ENCODE measurements around the gene TXK. TPM values are rescaled to one million over a fixed set of nuclear protein-coding genes. Genes with fewer than 3 reads are reported as not detected.

TXK gene
- total RNA-seq, 1 donor from 2014 or later = 1.0 TPM

DNA sequence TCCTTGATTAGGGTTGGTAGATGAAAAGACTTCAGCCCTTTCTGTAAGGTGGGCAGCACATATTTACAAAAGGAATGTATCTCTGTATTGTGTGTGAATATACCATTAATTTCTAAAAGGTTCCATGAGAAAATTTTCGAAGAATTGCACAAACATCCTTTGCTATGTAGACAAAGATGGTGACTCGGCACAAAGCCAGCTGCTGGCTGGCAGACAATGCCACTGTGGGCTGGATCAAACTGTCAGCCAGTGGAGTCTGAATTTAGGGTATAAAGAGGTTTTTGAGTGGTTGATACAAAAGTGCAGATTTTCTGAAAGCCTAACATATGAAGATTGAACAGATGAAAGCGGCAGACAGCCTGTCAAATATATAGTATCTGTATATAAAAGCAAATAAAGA, 5.6 kb upstream of the TXK start:
- ATAC-seq = no peak
- no peak for DNase-seq (ENCODE audit: missing footprints)
- intact Hi-C loops (cut with DNase I) = no loop called here

GRCh38 chr4:48138936-48139335, 4.9 kb upstream of the TXK start:
- DNase-seq (ENCODE audit: missing footprints) = no peak
- intact Hi-C loops (cut with DNase I) = no loop called here
- ATAC-seq = no peak

GRCh38 chr4:48138511-48138910, 4.5 kb upstream of the TXK start:
- ATAC-seq (no peak), DNase-seq (ENCODE audit: missing footprints) (no peak)
- intact Hi-C loops (cut with DNase I) = no loop called here

- intact Hi-C loops (cut with DNase I) = no loop called here
These were observed 3.8 kb upstream of the TXK start for GRCh38 chr4:48137846-48138245.

GRCh38 chr4:48133669-48134068, 381 bp downstream of the TXK start:
- intact Hi-C loops (cut with DNase I) = no loop called here
- ATAC-seq (no peak), DNase-seq (ENCODE audit: missing footprints) (no peak)

More at GRCh38 chr4:48137846-48138245, 3.8 kb upstream of the TXK start:
- ATAC-seq = no peak
- no peak for DNase-seq (ENCODE audit: missing footprints)

- no peak for DNase-seq (ENCODE audit: missing footprints)
- intact Hi-C loops (cut with DNase I) = no loop called here
- no peak for ATAC-seq
These were observed 2.3 kb downstream of the TXK start for GRCh38 chr4:48131736-48132135.

DNA sequence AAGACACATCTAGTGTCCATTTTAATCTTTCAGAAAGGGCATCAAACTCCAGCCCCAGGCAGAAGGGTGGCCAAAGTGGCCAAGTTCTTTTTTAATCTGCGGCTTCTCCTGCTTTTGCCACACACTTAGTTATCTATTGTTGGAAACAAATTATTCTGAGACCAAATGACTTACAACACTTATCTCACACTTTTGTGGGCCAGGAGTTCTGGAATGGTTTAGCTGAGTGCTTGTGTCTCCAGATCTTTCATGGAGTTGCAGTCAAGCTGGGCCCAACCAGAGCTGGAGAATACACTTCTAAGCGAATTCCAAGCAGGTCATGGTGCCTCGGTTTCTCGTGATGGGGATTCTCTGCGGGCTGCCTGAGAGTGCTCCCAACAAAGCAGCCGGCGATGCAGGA, 4.0 kb downstream of the TXK start:
- intact Hi-C loops (cut with DNase I) = no loop called here

GRCh38 chr4:48129307-48130014, 4.6 kb downstream of the TXK start:
- DNase-seq (ENCODE audit: missing footprints) = no peak

More for the DNA sequence above, 4.0 kb downstream of the TXK start:
- no peak for DNase-seq (ENCODE audit: missing footprints)
- peak; percentile 39 for ATAC-seq

GRCh38 chr4:48127682-48128404, 6.2 kb downstream of the TXK start:
- intact Hi-C loops (cut with DNase I) = loop anchor here (5.0 kb wide), 1 partner anchor 144 kb away; no protein-coding TSS in a partner anchor
- ATAC-seq (peak; percentile 86), DNase-seq (ENCODE audit: missing footprints) (peak; percentile 59)

More at GRCh38 chr4:48129307-48130014, 4.6 kb downstream of the TXK start:
- intact Hi-C loops (cut with DNase I) = loop anchor here (5.0 kb wide), 1 partner anchor 143 kb away; no protein-coding TSS in a partner anchor
- peak; percentile 5 for ATAC-seq

DNA sequence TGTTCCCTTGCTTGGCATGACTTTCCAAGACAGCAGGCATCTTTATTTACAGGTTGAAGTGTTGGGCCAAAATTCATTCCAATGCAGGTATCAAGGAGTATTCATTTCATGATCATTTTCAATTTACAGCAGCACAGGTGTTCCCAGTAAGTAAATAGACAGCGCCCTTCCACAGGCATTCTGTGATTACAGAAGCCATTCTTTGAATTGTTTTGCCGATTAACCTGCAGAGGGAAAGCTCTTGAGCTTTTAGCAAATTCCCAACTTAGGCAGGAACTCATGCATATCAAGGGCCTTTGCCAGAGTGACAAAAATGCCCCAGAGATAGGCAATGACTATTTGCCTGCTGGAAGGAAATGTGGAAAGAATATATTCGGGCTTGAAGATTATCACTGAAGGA, 6.8 kb downstream of the TXK start:
- no peak for ATAC-seq
- intact Hi-C loops (cut with DNase I) = loop anchor here (5.0 kb wide), 1 partner anchor 145 kb away; no protein-coding TSS in a partner anchor
- no peak for DNase-seq (ENCODE audit: missing footprints)

- intact Hi-C loops (cut with DNase I) = loop anchor here (5.0 kb wide), 1 partner anchor 146 kb away; no protein-coding TSS in a partner anchor
- ATAC-seq (no peak), DNase-seq (ENCODE audit: missing footprints) (no peak)
These were observed 7.4 kb downstream of the TXK start for GRCh38 chr4:48126621-48127020.

DNA sequence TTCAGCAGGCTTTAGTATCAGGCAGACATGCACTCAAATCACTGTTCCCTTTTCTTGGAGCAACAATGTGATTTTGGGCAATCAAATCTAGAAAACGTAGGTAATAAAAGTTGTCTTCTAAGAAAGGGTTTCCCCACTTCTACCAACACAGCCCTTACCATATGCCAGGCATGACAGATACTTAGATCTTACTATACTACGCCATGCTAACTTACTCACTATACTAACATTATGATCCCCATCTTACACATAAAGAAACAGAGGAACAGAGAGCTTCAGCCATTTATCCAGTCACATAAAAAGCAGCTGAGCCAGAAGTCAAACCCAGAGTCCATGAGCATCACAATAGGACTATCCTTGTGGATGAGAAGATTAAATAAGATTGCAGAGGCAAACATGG, 9.2 kb downstream of the TXK start:
- ATAC-seq = no peak
- intact Hi-C loops (cut with DNase I) = loop anchor here (5.0 kb wide), 1 partner anchor 147 kb away; no protein-coding TSS in a partner anchor
- DNase-seq (ENCODE audit: missing footprints) = no peak

- ATAC-seq (no peak), DNase-seq (ENCODE audit: missing footprints) (no peak)
- intact Hi-C loops (cut with DNase I) = no loop called here
These were observed 11.3 kb downstream of the TXK start for GRCh38 chr4:48122756-48123155.

DNA sequence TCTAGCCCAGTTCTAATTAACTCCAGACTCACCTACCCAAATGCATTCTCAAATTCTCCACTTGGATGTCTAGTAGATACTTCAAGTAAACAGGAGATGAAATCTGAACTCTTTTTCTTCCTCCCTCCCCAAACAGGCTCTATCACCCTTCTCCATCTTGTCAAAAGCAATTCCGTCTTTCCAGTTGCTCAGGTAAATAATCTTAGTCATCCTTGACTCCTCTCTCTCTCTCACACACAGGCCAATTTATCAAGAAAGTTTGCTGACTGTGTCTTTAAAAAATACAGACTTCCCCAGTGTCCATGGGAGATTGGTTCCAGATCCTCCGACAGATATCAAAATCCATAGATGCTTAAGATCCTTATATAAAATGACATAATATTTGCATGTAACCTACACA, 12.9 kb downstream of the TXK start:
- intact Hi-C loops (cut with DNase I) = no loop called here
- ATAC-seq (no peak), DNase-seq (ENCODE audit: missing footprints) (no peak)

GRCh38 chr4:48120132-48120531, 13.9 kb downstream of the TXK start:
- ATAC-seq (no peak), DNase-seq (ENCODE audit: missing footprints) (no peak)
- intact Hi-C loops (cut with DNase I) = no loop called here

- DNase-seq (ENCODE audit: missing footprints) = no peak
- intact Hi-C loops (cut with DNase I) = no loop called here
- no peak for ATAC-seq
These were observed 14.4 kb downstream of the TXK start for GRCh38 chr4:48119646-48120045.

DNA sequence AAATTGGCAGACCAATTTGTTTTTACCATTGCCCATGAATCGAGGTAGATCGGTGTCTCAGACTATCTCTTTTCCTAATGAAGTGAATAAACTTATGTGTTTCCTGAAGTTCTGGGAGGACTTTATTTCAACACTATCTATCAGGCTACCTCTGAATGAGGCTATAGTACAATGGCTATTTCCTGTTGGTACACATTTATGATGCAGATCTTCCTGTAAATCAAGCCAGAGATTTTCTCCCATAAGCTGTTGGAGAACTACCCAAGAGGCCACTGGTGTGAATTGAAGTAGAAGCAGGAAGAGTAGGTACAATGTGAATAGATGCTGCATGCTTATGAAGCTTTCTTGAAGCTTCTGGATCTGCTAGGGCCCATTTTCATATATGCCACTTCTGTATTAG, 16.0 kb downstream of the TXK start:
- intact Hi-C loops (cut with DNase I) = no loop called here
- ATAC-seq = no peak

GRCh38 chr4:48116582-48116981, 17.5 kb downstream of the TXK start:
- intact Hi-C loops (cut with DNase I) = no loop called here
- no peak for ATAC-seq

More for the DNA sequence above, 16.0 kb downstream of the TXK start:
- DNase-seq (ENCODE audit: missing footprints) = no peak

DNA sequence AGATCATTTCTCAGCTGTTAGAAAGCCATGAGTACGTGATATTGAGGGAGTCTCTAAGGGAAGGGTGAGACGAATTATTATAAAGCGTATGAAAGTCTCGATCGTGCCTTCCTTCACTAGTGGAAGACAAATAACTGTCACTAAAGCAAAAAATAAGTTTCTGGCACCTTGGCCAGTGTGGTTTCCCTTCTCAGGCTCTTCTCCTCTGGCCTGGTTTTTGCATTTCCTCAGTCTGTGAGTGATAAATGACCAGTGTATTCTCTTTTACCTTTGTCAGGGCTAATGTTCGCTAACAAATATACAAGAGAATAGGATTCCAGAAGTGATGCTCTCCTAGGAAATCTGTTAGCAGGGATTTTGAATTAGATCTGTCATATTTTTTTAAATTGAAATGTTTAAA, 19.6 kb downstream of the TXK start:
- intact Hi-C loops (cut with DNase I) = no loop called here
- ATAC-seq = no peak

More at GRCh38 chr4:48116582-48116981, 17.5 kb downstream of the TXK start:
- no peak for DNase-seq (ENCODE audit: missing footprints)

More for the DNA sequence above, 19.6 kb downstream of the TXK start:
- no peak for DNase-seq (ENCODE audit: missing footprints)
